RWPE1 (cell line): ENCODE measurements around the gene NANOS2.
A peak's percentile ranks its signal among the peaks of the same experiment; 100 is the strongest.
"Not testable (repeated sequence)": the region's sequence is repeated elsewhere in the genome, so short reads cannot be mapped to it uniquely, and the experiment has no call there.

Experiments used
- CTCF ChIA-PET: fragments of 350-600 bp; sonication (Branson Sonifier 250); formaldehyde crosslinking; extraction: SDS; loops from one replicate; lab custom pipeline; 2021; lab: Yijun Ruan, JAX
- POLR2A ChIA-PET: fragments of 400-600 bp; formaldehyde crosslinking; extraction: SDS; loops from one replicate; lab custom pipeline; 2020; ENCODE audit warnings: antibody characterized with exemption; ENCODE audit not compliant: low non-redundant PET; lab: Yijun Ruan, JAX
- DNase-seq: peaks from one replicate; pipeline ENCODE4 v3.0.0; 2012; ENCODE audit warnings: low spot score
- H3K27ac ChIP-seq: fragments of 450-650 bp; 2 replicates; pipeline ENCODE4 v1.5.1; 2017
- CTCF ChIP-seq: fragments of 450-650 bp; conservative IDR thresholded peaks from 2 replicates; pipeline ENCODE4 v1.5.1; 2017; ENCODE audit warnings: low read depth, mild to moderate bottlenecking

Gene NANOS2

GRCh38 chr19:45900738-45901431, 13.7 kb downstream of the NANOS2 start:
- no peak for TF ChIP-seq CTCF
- DNase-seq = no peak
- peak overlapping the region; percentile 85 for H3K27ac ChIP-seq
- POLR2A ChIA-PET = no interaction called here
- CTCF ChIA-PET = interaction anchor here (0.6 to 1.2 kb wide), 3 partner anchors 11 to 176 kb away, joined by 3 to 4 read pairs (median 3); no protein-coding TSS in a partner anchor

- ChIA-PET POLR2A (no interaction called here), CTCF (interaction anchor here (0.6 kb wide), 1 partner anchor 10 kb away, joined by 4 read pairs; no protein-coding TSS in a partner anchor)
Measured at GRCh38 chr19:45899919-45900589, 14.5 kb downstream of the NANOS2 start.

GRCh38 chr19:45899253-45899652, 15.3 kb downstream of the NANOS2 start:
- H3K27ac ChIP-seq = no peak overlapping the region
- TF ChIP-seq CTCF = no peak
- no peak for DNase-seq
- POLR2A ChIA-PET = no interaction called here
- CTCF ChIA-PET = no interaction called here

More at GRCh38 chr19:45899919-45900589, 14.5 kb downstream of the NANOS2 start:
- H3K27ac ChIP-seq = no peak overlapping the region
- no peak for TF ChIP-seq CTCF
- DNase-seq = no peak

GRCh38 chr19:45897261-45897812, 17.2 kb downstream of the NANOS2 start:
- no peak for TF ChIP-seq CTCF
- CTCF ChIA-PET = interaction anchor here (0.7 kb wide), 1 partner anchor 182 kb away, joined by 4 read pairs; no protein-coding TSS in a partner anchor
- POLR2A ChIA-PET = no interaction called here
- DNase-seq = no peak
- no peak overlapping the region for H3K27ac ChIP-seq

GRCh38 chr19:45895983-45896599, 18.5 kb downstream of the NANOS2 start:
- H3K27ac ChIP-seq, POLR2A ChIA-PET, DNase-seq, CTCF ChIA-PET: not testable (repeated sequence)

GRCh38 chr19:45895519-45895972, 19.0 kb downstream of the NANOS2 start:
- ChIA-PET POLR2A (no interaction called here), CTCF (interaction anchor here (0.5 to 0.7 kb wide), 2 partner anchors 65 to 134 kb away, joined by 5 to 6 read pairs; no protein-coding TSS in a partner anchor)
- DNase-seq = no peak
- TF ChIP-seq CTCF = no peak
- peak overlapping the region; percentile 23; the same call in 1 of the 2 replicates for H3K27ac ChIP-seq
